HG03196 (cell line): ENCODE results near the gene PPP2R2D.

Experiments used
- ATAC-seq: cut with Tn5 transposase; IDR thresholded peaks from one replicate; pipeline ENCODE4 v1.9.1; 2021; ENCODE audit not compliant: unreplicated experiment

The PPP2R2D gene

DNA sequence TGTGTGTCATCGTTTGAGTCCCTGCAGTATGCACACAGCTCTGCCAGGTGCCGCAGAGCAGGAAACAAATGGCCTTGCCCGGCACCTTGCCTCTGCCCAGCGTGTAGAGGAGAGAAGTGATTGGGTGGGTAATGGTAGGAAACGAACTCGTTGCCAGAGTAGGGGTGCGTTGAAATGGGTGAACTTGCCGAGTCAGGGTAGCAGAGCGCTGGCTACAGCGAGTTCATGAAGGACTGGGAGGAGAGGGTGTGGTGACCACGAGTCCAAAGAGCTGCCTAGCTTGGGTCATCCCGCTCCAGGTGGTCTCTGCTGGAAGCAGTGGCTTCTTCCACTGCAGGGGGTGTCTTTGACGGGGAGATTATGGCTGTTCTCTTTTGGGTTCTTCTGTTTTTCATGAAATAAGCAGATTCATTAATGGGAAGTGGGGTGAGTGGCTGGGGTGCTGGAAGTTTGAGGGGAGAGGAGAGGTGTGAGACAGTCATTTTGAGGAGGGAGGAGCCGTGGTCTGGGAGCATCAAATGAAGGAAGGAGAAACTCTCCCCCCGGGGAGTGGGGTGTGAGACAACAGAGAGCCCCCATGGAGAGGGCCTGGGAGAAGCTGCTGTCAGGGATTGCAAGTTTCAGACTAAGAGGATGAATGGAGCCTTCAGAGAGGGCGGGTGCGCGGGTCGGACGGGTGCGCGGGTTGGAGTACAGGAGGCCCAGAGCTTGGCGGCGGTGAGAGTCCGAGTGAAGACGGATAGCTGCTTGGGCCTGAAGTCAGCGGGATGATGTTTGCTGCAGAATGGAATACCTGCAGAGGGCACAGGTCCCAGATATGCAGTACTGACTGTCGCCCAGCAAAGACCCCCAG is 26.2 kb downstream of the PPP2R2D start:
- no peak for ATAC-seq

DNA sequence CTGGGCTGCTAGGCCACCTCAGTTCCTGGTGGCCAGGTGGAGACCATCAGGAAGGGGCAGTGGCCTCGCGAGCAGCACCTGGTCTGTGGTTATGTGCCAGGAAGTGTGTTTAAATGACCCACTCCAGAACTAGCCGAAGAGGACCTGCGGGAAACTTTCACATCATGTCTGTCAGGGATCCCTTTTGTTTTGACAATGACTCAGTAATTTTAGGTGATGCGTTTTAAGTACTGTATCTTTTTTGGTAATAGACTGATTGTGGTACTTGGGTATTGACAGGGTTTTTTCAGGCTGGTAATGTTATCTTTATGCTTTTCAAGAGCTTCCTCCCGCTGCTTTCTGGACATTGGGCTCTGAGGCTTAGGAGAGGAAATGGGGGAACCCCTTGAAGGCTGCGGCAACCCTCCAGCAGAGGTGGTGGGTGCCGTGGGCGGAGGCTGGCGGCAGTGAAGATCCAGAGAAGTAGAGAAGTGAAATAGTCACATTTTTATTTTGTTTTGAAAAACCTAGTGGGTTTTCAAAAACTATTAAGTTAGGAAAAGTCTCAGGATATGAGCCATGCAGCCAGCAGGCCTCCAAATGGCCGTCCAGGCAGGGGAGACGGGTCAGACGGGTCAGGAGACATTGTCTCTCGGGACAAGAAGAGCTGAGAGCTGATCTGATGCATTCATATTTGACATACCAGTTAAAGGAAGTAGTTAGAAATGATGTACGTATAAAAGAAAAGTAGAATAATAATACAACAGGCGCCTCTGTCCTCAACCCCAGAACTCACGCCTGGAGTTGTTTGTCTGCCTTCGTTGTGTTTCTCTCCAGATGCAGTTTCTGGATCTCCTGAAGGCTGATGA is 27.7 kb downstream of the PPP2R2D start:
- peak; percentile 82 for ATAC-seq

DNA sequence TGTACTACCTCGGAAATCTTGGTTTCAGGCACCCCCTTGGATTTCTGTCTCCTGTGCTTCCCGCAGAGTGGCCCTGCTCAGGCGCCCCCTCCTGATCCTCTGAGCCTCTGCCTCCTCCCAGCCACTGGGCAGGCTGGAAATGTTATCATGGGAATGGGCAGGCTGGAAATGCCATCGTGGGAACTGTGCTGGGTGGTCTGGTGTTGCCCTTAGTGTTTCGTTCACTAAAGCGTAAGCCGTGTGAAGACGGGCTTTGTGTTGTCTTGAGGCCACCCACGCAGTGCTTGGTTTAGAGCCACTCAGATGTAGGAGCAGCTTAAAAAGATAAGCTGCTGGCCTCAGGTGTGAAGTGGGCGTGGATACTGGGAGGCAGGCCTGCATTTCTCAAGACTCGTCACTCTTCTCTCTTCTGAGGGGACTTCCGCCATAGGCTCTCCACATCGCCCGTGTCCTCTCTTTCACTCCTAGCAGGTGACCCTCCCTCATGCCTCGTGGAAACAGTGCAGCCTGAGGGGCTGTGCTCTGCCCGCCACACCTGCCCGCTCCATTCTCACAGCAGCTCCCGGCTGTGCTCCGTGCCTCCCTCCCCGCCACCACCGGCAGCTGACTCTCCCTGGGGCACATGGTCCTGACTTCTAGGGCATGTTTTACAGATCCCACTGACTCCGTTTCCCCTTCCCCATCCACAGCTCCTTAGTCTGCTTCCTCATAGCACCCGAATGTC is 28.5 kb downstream of the PPP2R2D start:
- no peak for ATAC-seq

DNA sequence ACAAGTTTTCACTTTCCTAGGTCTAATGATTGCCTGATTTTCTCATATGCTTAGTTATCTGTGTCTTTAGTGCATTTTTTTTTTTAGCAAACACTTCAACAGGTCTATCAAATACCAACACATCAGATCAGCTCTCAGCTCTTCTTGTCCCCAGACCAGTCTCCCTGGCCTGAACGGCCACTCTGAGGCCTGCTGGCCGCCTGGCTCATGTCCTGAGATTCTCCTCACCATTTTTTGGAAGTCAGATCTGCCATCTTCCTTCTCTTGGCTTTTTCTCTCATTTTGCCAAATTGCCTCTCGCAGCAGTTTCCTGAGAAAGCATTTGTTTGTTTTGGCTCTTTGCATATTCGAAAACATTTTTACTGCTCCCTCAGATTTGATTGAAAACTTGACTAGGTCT is 29.3 kb downstream of the PPP2R2D start:
- ATAC-seq = no peak

DNA sequence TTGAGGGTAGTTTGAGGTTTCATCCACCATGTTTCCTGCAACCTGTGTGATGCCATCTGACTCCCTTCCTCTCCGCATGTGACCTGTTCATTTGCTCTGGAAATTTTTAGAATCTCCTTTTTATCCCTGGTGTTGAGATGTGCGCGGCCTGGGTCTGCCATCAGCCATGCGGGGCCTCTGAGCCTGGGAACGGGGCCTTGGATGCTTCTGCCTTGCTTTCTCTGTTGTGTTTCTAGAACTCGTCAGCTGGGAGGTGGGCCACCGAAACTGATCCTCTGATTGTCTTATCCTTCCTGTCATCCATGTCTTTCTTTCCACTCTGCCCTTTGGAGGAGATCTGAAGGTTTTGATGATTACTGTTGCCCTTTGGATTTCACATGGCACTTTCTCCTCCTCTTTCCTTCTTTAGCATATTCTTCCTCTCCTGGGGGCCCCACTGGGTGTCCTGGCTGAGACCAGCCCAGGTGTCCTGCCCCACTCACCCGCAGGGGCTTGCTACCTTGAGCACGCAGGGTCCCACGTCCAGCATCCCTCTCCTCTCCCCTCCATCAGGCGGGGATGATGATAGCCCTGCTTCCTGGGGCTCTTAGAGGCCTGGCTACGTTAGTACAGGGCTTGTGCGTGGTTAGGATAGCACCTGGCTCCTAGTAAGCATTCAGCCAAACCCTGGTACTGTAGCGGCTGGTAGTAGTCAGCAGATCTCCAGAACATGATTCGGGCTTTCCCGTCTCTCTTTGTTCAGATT is 29.9 kb downstream of the PPP2R2D start:
- no peak for ATAC-seq

DNA sequence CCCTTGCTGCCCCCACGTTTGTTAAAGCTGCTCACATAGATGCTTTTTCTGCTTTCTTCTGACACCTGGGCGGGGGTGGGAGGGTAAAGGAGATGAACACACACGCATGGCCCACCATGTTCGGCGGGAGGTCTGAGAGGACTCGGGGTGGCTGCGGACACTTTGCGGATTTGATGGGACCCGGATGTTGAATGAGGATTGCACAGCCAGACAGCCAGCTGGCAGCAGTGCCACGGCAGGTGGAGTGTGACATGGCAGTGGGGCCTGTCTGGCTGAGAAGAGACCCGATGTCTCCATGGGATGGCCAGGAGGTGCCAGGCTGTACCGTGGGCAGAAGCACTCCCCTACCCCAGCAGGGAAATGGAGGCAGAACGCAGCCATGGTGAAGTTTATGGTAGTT is 31.2 kb downstream of the PPP2R2D start:
- ATAC-seq = no peak

DNA sequence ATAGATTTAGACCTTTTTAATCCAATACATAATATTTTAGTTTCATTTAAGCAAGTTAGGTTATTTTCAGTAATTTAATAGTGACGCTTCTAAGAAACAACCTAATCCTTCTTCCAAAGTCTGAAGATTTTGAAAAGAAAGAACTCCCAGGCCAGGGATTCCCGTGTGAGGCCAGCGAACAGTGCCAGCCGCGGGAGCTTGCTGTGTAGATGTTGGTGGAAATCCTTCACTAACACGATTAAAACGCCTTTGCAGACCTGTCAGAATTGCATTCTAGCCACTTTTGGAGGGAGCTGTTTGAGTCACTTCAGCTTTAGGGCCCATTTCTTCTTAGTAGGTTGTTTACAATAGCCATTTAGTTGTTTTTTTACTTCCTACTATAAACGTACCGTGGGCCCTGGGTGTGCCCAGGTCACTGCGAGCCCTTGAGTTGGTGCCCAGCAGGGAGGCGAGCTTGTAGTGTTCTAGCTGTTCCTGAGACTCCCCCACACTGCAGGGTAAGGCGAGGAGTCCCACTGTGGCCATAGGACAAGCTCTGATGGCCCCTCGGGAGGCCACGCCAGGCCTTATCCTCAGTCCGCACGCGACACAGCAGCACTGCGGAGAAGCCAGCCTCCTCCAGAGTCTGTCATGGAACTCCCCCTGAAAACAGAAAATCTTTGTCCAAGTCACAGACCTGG is 32.3 kb downstream of the PPP2R2D start:
- no peak for ATAC-seq

DNA sequence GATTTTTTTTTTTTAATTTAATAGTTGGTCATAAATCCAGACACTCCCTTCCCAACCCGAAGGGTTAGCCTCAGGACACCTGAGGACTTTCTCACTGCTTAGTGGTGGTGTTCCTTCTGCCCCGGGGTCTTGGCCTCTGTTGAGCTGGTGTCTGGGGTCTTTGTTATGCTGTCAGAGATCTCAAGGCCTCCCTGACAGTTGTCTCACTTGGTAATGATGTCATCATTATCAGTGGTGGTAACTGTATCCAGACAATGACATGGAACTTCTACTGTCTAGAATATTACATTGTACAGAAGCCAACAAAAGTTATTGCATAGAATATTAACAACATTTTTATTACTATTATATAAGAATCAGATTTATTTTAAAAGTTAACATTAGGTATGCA is 32.9 kb downstream of the PPP2R2D start:
- no peak for ATAC-seq

DNA sequence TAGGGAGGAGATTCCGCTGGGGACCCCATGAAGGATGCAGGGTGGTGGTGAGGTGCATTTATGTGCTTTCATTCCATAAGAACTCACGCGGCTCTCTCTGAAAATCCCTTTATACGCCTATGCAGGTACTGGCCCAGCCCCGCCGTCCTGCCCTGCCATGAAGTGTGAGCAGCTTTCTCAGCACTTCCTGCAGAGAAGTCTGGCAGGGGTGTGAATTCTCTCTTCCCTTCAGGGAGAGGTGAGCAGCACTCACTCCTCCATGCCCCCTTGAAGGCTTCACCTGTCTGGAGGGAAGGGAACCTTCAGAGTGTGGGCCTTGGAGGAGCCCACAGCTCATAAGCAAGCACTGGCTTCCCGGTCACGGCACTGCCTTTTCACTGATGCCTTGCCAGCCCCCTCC is 34.0 kb downstream of the PPP2R2D start:
- ATAC-seq = no peak

DNA sequence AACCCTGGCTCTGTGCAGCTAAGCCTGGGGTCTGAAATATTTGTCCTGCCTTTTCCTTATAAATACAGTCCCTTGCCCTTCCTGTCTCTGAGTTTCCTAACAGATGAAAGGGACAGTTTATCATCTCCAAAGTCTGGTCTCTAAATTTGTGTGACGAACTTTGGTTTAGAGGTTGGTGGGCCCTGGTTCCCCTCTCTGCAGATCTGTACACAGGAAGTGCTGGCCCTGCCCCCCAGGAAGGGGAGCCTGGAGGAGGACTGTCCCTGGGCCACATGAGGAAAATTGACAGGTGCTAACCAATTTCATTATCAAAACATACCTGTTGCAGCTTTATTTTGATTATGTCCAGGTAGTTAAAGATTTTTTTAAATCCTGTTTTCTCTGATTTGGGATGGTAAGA is 34.5 kb downstream of the PPP2R2D start:
- no peak for ATAC-seq

DNA sequence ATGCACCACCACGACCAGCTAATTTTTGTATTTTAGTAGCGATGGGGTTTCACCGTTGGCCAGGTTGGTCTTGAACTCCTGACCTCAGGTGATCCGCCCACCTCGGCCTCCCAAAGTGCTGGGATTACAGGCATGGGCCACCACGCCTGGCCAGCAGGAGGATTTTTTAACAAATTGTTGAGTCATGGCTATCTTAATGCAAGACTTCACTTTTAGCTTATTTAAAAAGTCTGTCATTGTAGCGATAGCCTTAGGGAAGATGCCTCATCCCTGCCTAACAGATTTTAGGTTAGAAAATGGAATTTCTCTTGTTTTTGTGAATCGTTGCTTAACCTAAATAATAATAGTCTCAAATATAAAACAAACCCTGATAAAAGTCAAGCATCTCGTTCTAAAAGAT is 35.5 kb downstream of the PPP2R2D start:
- no peak for ATAC-seq

DNA sequence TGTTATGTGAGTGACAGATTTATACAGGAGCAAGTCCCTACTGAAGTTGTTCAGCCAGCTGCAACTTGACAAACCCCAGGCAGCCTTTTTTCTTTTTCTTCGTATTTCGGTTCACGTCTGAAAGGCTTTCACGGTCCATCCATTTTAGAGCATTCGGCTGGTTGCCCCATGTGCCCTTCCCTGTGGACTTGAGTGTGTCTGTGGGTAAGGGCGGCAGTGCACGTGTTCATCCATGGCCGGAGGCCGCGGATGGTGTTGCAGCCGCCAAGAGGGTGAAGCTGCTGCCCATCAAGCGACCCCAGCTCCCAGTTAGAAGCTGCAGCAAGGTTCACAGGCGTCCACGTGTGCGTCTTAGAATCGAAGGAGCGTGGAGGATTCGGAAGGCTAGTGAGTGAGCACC is 35.9 kb downstream of the PPP2R2D start:
- no peak for ATAC-seq

DNA sequence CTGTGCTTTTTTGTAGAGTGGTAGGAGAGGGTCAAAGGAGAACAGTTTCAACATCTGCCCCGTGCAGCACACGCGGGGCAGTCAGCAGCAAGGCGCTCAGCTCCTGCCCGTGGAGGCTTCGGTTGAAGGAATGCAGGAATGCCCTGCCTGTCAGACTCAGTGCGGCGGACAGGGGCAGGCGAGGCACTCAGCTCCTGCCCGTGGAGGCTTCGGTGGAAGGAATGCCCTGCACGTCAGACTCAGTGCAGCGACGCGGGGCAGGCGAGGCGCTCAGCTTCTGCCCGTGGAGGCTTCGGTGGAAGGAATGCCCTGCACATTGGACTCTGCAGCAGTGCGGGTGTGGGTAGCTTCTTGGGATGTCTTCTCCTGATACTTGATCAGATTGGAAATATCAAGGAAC is 37.0 kb downstream of the PPP2R2D start:
- ATAC-seq = no peak

DNA sequence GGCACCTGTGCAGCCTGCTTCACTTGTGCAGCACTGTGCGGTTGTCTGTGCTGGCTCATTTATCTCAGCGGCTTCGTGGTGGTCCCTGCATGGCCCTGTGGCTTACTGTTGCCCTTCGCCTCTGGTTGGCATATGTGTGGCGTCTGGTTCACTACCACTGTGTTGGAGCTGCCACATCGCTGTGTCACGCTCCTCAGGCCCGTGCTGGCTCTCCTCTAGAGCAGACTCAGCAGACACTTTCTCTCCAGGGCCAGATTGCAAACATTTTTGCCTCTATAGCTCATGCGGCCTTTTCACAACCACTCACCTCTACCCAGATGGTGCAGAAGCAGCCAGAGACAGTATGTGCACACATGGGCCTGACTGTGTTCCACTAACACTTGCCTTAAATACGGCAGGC is 37.9 kb downstream of the PPP2R2D start:
- ATAC-seq = no peak

DNA sequence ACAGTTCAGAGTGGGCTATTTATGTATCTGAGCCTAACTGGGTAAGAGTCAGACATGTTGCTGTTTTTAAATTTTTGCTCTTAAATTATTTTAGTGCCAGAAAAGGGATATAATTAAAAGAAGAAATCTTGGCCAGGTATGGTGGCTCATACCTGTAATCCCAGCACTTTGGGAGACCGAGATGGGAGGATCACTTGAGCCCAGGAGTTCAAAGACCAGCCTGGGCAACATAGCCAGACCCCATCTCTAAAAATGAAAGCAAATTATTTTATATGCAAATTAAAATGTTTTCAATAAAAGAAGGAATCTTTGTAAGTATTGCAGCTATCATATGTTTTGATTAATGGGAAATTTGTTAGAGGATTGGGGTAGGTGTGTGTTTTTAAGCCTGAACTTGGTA is 41.6 kb downstream of the PPP2R2D start:
- ATAC-seq = no peak

DNA sequence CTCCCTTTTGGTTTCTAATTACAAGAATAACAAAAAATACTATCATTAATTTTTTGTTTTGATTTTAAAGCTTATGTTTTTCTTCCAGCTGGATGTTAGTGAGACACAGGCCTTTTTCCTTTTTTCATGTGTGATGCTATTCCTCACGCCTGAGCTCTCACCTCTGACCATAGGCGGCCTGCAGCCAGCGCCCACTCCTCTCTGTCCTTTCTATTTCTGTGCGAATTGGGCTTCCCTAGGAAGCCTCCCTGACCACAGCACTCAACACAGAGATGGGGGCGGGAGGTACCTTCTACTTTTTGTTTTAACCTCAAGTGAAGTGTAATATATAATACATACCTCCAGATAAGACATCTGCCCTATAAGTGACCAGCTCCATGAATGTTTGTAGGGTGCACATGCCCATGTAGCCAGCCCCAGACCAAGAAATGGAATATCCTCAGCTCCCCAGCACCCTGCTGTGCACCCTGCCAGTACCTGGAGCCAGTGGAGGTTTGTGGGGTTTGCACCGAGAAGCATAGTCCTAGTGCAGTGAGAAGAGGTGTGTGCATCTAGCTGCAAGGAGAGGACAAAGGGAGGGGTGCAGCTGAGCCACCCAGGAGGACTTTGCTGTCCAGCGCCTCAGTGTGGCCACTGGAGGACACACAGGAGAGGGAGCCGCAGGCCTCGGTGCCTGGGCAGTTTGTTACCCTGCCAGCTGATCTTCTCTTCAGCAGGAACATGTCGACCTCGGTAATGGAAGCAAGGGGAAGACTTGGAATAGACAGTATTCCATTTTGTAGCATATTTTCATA is 42.4 kb downstream of the PPP2R2D start:
- no peak for ATAC-seq

DNA sequence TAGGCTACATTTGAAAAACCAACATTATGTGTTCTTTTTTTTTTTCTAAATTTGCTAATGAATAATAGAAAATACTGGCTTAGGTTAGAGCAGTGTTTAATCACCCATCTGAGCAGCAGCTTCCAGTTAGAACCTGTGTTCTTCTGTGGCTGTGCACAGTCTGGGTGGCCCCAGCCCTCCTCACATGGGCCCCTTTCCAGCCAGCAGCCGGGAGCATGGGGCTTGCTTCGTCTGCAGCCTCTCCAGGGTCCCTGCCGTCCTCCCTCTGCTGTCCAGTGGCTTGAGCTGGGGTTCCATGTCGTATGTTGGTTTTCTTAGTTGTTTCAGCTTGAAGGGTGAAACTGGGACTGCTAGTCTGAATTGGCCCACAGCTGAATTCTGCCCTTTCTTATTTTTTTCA is 43.6 kb downstream of the PPP2R2D start:
- ATAC-seq = no peak

DNA sequence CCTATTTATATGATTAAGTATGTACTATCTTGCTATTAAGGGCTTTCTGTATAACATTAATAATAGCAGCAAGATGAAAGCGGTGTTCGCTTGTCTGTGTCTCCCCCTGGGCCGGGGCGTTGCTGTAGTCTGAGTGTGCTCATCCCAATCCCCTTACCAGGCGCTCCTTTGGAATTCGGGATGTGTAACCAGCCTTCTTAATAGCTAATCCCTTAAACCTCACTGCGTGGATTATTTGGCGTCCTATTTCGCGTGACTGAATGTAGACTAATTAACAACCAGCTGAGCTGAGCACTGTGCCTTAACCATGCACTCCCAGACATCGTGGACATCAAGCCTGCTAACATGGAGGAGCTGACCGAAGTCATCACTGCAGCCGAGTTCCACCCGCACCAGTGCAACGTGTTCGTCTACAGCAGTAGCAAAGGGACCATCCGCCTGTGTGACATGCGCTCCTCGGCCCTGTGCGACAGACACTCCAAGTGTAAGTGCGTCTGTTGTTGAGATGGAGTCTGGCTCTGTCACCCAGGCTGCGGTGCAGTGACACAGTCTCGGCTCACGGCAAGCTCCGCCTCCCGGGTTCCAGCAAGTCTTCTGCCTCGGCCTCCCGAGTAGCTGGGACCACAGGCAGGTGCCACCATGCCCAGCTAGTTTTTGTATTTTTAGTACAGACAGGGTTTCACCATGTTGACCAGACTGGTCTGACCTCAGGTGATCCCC is 44.3 kb downstream of the PPP2R2D start:
- ATAC-seq = no peak

DNA sequence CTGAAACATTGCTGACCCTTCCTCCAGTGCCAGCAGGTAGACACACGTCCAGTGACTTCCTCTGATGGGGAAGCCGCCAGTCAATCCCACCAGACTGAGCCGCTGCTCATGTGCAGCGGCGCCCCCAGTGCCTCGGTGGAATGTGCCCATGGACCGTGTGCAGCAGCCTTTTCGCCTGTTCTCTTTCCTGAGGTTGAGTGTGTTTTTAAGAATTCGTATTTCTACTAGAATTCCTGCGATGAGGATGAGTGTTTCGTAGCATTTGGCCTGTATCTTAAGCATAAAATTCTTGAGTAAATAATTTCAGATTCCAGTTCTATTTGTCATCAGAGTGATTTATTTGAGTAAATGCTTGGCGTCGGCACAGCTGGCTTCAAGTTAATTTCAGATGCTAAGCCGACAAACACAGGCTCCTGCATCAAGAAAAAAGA is 45.5 kb downstream of the PPP2R2D start:
- no peak for ATAC-seq
